GM03348 (cell line): ENCODE results near the gene GP1BA.

ENCODE experiments used
- DNase-seq: peaks from one replicate; pipeline ENCODE4 v3.0.0; 2012; ENCODE audit warnings: low spot score

GP1BA gene

DNA sequence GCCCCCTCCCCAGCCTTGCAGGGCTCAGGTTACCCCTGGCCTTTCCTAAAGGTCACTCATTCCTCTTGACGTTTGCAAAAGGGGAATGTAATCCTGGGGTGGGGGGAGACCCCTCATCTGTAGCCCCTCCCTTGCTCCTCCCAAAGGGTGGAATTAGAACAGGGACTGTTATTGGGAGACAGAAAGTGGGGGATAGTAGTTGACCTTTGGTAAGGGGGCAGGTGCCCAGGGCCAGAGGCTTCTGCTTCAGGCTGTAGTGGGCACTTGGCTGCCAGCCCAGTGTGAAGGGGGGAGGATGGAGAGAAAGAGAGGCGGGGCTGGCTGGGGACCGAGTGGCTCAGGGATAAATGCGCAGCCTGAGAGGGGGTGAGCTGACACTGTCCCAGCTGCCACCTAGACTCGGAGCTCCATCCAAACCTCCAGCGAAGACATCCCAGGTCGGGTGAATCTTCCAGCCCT lies 18.7 kb downstream of the GP1BA start, which contains the start of gene ENO3:
Gene ENO3, plus strand, starts transcription at position 374 of the 459 bp plus-strand sequence. CDS start 711 bp downstream, outside the sequence.
- DNase-seq = no peak

GRCh38 chr17:4951486-4951885 lies 19.4 kb downstream of the GP1BA start:
- no peak for DNase-seq

- DNase-seq = peak; percentile 81
Observed at GRCh38 chr17:4953451-4953961, 21.4 kb downstream of the GP1BA start.

- no peak for DNase-seq
Observed at GRCh38 chr17:4955091-4955490, 23.0 kb downstream of the GP1BA start.

DNA sequence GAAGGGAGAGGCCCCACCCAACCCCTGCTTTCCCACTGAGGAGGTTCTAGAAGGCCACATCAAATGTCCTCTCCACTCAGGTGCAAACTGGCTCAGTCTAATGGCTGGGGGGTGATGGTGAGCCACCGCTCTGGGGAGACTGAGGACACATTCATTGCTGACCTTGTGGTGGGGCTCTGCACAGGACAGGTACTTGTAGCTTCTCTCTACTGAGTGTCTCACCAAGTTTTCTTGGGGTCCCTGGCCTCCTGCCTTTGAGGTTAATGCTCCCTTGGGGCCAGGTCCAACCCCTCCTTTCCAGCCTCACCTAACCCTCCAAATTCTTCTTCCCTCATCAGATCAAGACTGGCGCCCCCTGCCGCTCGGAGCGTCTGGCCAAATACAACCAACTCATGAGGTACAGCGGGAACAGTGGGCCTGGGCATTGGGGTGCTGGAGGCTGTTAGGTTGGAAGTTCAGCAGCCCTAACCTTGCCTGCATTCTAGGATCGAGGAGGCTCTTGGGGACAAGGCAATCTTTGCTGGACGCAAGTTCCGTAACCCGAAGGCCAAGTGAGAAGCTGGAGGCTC lies 24.5 kb downstream of the GP1BA start:
- DNase-seq = no peak

DNA sequence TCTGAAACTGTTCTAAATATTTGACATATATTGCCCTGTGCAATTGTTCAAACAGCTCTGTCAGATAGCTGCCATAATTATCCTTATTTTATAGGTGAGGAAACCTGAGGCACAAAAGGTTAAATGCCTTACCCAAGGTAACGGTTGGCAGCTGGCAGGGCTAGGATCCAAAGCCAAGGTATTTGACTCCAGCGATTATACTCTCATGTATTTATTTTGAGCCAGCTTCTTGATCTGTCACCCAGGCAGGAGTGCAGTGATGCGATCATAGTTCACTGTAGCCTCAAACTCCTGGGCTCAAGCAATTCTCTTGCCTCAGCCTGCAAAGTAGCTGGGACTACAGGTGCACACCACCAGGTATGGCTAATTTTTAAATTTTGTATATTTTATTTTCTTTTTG lies 26.0 kb downstream of the GP1BA start:
- DNase-seq = no peak

DNA sequence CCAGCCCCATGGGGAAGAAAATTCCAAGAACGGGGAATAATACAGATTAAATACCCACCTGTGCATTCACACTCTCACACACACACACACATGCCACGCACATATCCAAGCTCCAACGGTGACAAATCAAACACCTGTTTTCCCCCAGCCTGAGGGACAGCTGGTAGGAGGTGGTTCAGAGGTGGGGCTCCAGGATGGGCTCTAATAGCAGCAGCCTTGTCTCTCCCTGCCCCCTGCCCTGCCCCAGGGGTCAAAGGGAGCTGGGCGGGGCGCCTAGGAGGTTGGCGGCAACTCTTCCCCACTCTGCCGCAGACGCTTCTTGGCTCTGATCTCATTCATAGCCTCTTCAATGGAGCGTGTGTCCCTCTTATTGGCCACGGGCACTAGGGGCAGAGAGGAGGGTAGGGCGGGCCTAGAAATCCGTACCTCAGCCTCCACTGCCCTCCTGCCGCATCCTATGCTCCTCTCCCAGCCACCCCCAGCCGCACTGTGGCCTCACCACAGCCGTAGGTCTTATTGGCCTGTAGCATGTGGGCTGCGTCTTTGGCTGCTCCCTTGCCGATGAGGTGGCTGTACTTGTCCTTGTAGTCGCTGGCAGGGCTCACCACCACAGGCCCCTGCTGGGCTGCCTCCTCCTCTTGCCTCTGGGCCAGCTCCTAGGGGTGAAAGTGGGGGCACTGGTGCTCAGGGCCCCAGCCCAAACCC lies 27.3 kb downstream of the GP1BA start:
- DNase-seq = no peak

GRCh38 chr17:4960279-4960922 lies 28.3 kb downstream of the GP1BA start:
- no peak for DNase-seq

DNA sequence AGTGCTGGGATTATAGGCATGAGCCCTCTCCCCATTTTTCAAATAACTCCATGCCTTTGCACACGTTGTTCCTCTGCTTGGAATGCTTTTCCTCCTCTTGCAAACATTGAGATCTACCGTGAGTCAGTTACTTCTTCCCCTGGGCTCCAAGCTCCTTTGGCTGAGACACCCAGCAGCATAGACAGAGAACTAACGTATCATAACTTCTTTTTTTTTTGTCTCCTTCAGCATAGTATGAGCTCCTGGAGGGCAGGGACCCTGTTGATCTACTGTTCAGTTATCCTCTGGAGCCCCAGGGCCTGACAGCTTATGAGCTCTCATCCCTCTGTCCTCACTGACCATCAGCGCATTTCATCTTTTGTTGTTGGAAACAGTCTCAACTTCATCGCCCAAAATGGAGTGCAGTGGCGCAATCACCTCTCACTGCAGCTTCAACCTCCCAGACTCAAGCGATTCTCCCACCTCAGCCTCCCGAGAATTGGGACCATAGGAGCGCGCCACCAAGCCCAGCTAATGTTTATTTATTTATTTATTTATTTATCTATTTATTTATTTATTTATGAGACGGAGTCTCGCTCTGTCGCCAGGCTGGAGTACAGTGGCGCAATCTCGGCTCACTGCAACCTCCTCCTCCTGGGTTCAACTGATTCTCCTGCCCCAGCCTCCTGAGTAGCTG lies 33.4 kb downstream of the GP1BA start:
- DNase-seq = no peak

GRCh38 chr17:4966844-4967538 lies 34.9 kb downstream of the GP1BA start:
- DNase-seq = peak; percentile 98

- peak; percentile 97 for DNase-seq
Observed at GRCh38 chr17:4967539-4968485, 35.7 kb downstream of the GP1BA start, which contains the start of gene SPAG7. Gene SPAG7 (minus strand): TSS chr17:4967817. CDS start chr17:4967804, 13 bp downstream.

DNA sequence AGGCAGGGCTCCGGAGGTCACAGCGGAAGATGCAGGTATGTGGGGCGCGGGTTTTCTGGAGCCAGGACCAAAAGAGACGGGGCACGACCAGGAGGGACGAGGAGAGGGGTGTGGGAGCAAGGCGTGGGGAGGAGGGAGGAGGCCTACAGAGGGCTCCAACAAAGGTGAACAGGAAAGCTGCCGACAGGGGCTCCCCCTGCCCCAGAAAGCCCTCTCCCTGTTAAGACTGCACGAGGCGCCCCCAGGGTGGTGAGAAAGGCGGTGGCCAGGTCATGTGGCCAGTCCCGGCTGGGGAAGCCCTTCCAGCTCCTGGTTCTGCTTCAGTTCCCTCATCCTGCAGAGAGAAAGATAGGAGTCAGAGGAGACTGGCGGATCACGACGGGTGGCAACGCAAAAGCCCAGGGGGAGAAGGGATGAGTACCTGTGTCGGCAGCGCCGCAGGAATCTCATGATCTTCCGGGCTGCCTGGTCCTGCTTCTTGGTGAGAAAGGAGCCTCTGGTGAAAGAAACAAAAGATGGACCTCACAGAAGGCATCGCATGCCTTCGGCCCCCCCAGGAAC lies 36.5 kb downstream of the GP1BA start:
- DNase-seq = no peak

GRCh38 chr17:4969047-4969550 lies 37.0 kb downstream of the GP1BA start:
- peak; percentile 74 for DNase-seq

- no peak for DNase-seq
Observed at GRCh38 chr17:4969551-4970173, 37.6 kb downstream of the GP1BA start.

DNA sequence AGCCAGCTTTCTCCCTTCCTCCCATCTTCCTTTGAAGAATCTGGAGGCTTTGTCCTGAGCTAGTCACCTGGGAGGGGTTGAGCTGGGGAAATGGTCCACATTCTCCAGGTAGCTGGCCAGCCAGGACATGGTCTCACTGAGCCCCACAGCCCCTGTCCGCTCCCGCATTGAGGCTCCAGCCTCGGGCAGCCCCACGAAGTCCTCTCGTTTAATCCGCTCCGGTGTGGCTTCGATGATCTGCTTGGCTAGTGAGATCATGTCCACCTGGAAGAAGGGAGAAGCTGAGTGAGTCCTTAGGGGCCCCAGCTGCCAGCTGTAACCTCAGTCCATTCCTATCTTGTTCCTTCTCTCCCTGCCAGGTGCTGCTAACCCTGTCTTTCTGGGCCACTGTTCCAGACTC lies 38.2 kb downstream of the GP1BA start:
- DNase-seq = no peak

DNA sequence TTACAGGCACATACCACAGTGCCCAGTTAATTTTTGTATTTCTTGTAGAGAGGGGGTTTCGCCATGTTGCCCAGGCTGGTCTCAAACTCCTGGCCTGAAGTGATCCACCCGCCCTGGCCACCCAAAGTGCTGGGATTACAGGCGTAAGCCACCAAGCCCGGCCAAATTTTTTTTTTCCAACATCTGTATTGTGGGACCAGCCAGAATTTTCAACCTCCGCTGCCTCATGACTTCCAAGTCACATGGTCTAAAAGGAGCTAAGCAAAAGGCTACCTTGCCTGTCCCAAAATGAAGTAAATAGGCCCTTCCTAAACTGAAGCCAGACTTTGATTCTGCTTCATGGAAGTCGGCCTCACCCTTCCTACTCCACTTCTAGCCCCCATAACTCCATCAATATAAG lies 39.7 kb downstream of the GP1BA start:
- no peak for DNase-seq

DNA sequence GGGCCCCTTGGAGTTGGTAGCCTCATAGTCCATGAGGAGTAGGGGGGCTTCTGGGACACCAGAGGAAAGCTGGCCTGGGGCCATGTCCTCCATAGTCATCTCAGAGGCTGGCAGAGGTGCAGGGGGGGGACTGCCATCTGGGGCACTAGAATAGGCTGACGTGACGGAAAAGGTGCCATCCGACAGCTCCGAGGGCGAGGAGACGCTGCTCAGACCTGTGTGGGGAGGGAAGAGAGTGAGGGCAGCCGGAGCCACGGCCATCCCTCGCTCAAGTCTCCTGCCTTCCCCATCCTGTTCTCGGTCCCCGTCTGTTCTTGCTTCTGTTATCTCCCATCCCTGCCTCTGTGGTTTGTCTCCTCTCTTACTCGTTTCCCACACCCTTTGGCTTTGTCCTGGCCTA lies 40.2 kb downstream of the GP1BA start:
- no peak for DNase-seq

DNA sequence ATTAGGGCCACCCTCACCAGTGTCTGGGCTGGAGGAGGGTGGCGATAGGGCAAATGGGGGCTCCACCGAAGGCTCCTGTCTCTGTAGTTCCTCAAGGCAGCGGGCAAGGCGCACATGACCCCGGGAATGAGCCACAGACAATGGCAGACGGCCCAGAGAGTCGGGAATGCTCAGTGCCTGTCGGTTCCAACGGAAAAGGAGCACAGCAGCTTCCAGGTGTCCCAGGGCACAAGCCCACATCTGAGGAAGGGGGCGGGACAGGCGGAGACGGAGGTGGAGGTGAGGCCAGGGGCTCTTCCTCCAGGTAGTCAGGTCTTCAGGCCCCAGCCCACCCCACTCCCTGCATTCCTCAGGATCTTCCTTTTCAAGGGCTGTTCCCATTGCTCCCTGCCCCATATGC lies 40.7 kb downstream of the GP1BA start:
- no peak for DNase-seq

GRCh38 chr17:4973256-4974114 lies 41.4 kb downstream of the GP1BA start:
- DNase-seq = no peak
